AG09309 (cell line): ENCODE data around the gene ZNF641.
A peak's percentile ranks its signal among the peaks of the same experiment; 100 is the strongest.

ENCODE experiments used
- DNase-seq: peaks from one replicate; pipeline ENCODE4 v3.0.0-alpha.2; 2010; ENCODE audit warnings: low read depth
- H3K4me3 ChIP-seq: 2 replicates; pipeline ENCODE4 v1.5.1; 2011; ENCODE audit warnings: mild to moderate bottlenecking, low read depth, low read length, moderate library complexity; ENCODE audit not compliant: control insufficient read depth
- TF ChIP-seq, protein P1 (sequence below): IDR thresholded peaks from 2 replicates; pipeline ENCODE4 v1.5.1; 2011; ENCODE audit warnings: mild to moderate bottlenecking, low read depth, low read length, inconsistent platforms; ENCODE audit not compliant: insufficient read depth, control insufficient read depth; ENCODE audit errors: missing control alignments

Gene ZNF641

GRCh38 chr12:48356041-48356768 lies 5.5 kb upstream of the ZNF641 start:
- no peak overlapping the region for H3K4me3 ChIP-seq
- no peak for DNase-seq
- TF ChIP-seq, protein P1, sequence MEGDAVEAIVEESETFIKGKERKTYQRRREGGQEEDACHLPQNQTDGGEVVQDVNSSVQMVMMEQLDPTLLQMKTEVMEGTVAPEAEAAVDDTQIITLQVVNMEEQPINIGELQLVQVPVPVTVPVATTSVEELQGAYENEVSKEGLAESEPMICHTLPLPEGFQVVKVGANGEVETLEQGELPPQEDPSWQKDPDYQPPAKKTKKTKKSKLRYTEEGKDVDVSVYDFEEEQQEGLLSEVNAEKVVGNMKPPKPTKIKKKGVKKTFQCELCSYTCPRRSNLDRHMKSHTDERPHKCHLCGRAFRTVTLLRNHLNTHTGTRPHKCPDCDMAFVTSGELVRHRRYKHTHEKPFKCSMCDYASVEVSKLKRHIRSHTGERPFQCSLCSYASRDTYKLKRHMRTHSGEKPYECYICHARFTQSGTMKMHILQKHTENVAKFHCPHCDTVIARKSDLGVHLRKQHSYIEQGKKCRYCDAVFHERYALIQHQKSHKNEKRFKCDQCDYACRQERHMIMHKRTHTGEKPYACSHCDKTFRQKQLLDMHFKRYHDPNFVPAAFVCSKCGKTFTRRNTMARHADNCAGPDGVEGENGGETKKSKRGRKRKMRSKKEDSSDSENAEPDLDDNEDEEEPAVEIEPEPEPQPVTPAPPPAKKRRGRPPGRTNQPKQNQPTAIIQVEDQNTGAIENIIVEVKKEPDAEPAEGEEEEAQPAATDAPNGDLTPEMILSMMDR, result no peak

- TF ChIP-seq, protein P1, result no peak
Observed at GRCh38 chr12:48352157-48352760, 1.5 kb upstream of the ZNF641 start.

GRCh38 chr12:48351022-48351708 lies 446 bp upstream of the ZNF641 start:
- peak; percentile 39 for DNase-seq
- peak overlapping the region; percentile 60 for H3K4me3 ChIP-seq
- TF ChIP-seq, protein P1, result no peak

More at GRCh38 chr12:48352157-48352760, 1.5 kb upstream of the ZNF641 start:
- no peak for DNase-seq
- H3K4me3 ChIP-seq, result no peak overlapping the region

DNA sequence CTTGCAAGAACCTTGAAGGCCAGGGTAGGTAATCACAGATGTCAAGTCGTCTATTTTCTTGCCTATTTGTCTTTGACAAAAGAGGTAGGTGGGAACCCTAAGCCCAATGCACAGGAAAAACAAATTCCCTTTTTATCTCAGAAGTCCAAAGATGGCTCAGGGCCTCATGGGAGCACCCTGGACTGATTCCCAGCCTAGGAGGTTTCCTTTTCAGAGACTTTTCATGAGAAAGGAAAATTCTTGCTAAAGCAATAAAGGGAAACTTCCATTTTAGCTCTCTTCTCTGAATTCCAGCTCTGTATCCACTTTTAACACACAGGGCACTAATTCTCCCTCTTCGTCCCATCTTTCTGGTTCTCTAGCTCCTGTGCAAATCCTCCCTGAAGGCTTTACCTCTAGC lies 1.2 kb downstream of the ZNF641 start:
- no peak for DNase-seq
- TF ChIP-seq, protein P1, result no peak
- H3K4me3 ChIP-seq, result no peak overlapping the region

- no peak overlapping the region for H3K4me3 ChIP-seq
- no peak for DNase-seq
- TF ChIP-seq, protein P1, result no peak
Observed at GRCh38 chr12:48342980-48343379, 7.7 kb downstream of the ZNF641 start.

DNA sequence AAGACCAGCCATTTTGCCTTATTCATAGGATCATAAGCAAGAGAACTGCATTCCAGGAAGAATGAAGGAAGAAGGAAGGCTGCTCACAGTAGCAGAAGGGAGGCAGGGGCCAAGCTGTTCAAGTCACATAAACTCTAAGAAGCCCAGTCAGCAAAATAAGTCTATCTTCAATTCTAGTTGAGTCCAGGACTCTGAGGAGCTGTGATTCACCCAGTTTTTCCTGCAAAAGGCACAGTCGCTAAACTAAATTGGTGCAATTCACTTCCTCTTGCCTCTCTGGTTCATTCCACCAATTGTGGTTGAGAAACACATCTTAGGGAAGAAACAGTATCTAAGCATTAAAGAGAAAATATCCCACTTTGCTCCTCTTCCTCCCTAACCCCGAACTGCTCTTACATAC lies 9.8 kb downstream of the ZNF641 start:
- no peak for DNase-seq
- TF ChIP-seq, protein P1, result no peak
- no peak overlapping the region for H3K4me3 ChIP-seq
